ENCODE results near the gene AHI1. TPM values are rescaled to one million over a fixed set of nuclear protein-coding genes. Genes with fewer than 3 reads are reported as not detected.
"Not testable (repeated sequence)": the region's sequence is repeated elsewhere in the genome, so short reads cannot be mapped to it uniquely, and the experiment has no call there.

AHI1 gene
- total RNA-seq, 6 experiments from 2014 or later, result 14.6 to 19.1 (median 17.0) TPM

DNA sequence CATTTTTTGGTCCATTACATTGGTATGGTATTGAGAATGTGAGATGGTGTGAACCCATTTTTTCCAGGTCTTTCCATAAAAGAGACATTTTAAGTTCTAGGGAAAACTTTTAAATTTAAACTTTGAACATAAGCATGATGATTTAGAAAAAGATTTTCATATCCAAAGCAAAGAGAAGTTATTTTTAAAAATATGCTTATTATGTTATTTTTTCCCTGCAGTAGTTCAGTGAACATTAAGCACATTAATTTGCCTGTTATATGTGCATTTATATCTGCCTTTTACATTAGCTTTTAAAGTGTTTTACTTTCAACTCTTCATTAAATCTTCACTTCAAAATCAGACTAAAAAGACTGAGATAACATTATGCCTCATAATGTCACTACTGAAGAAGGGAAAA, 116.7 kb downstream of the AHI1 start:
- no peaks in the 10 kb centered on the region for H3K9me3 Mint-ChIP-seq
- no peaks in the 10 kb centered on the region; the same call in 1 of the 2 replicates for H3K27me3 Mint-ChIP-seq (ENCODE audit: insufficient read depth)
- no peak for DNase-seq
- TF ChIP-seq CTCF (IDR thresholded peaks at IDR 0.05), result no peak
- H3K4me3 Mint-ChIP-seq, result no peak overlapping the region
- H3K4me1 Mint-ChIP-seq (ENCODE audit: low read depth), result no peaks in the 10 kb centered on the region
- H3K36me3 Mint-ChIP-seq (ENCODE audit: low read depth), result no peaks in the 10 kb centered on the region
- no peak overlapping the region for H3K27ac Mint-ChIP-seq

GRCh38 chr6:135379647-135380046, 117.9 kb downstream of the AHI1 start:
- no peak for TF ChIP-seq CTCF (IDR thresholded peaks at IDR 0.05)
- Mint-ChIP-seq H3K36me3 (ENCODE audit: low read depth) (no peaks in the 10 kb centered on the region), H3K9me3 (no peaks in the 10 kb centered on the region), H3K27me3 (ENCODE audit: insufficient read depth) (no peaks in the 10 kb centered on the region; the same call in 1 of the 2 replicates), H3K4me3 (no peak overlapping the region), H3K27ac (no peak overlapping the region), H3K4me1 (ENCODE audit: low read depth) (no peaks in the 10 kb centered on the region)
- no peak for DNase-seq

GRCh38 chr6:135372758-135373157, 124.8 kb downstream of the AHI1 start:
- Mint-ChIP-seq H3K27me3 (ENCODE audit: insufficient read depth) (peaks cover 1% of the 10 kb centered on the region; the same call in 1 of the 2 replicates), H3K4me3 (no peak overlapping the region), H3K27ac (peak overlapping the region; percentile 31; the same call in 1 of the 2 replicates), H3K4me1 (ENCODE audit: low read depth) (peaks cover 22% of the 10 kb centered on the region), H3K9me3 (peaks cover 6% of the 10 kb centered on the region), H3K36me3 (ENCODE audit: low read depth) (peaks cover 24% of the 10 kb centered on the region)
- TF ChIP-seq CTCF (IDR thresholded peaks at IDR 0.05), result no peak
- peak; percentile 21 for DNase-seq

- H3K27me3 Mint-ChIP-seq (ENCODE audit: insufficient read depth); H3K4me3 Mint-ChIP-seq: not testable (repeated sequence)
Measured at GRCh38 chr6:135363622-135364021, 133.9 kb downstream of the AHI1 start.

GRCh38 chr6:135362124-135362523, 135.4 kb downstream of the AHI1 start:
- Mint-ChIP-seq H3K27me3 (ENCODE audit: insufficient read depth) (no peaks in the 10 kb centered on the region), H3K4me1 (ENCODE audit: low read depth) (peaks cover 40% of the 10 kb centered on the region), H3K9me3 (peaks cover 32% of the 10 kb centered on the region), H3K36me3 (ENCODE audit: low read depth) (peaks cover 32% of the 10 kb centered on the region), H3K4me3 (no peak overlapping the region), H3K27ac (no peak overlapping the region)
- no peak for DNase-seq
- no peak for TF ChIP-seq CTCF (IDR thresholded peaks at IDR 0.05)

More at GRCh38 chr6:135363622-135364021, 133.9 kb downstream of the AHI1 start:
- H3K27ac Mint-ChIP-seq, DNase-seq: not testable (repeated sequence)
- Mint-ChIP-seq H3K9me3 (peaks cover 45% of the 10 kb centered on the region), H3K36me3 (ENCODE audit: low read depth) (peaks cover 47% of the 10 kb centered on the region), H3K4me1 (ENCODE audit: low read depth) (peaks cover 25% of the 10 kb centered on the region)

GRCh38 chr6:135360222-135360621, 137.3 kb downstream of the AHI1 start:
- Mint-ChIP-seq H3K27me3 (ENCODE audit: insufficient read depth) (no peaks in the 10 kb centered on the region), H3K4me1 (ENCODE audit: low read depth) (peaks cover 47% of the 10 kb centered on the region), H3K4me3 (no peak overlapping the region; the same call in 1 of the 2 replicates), H3K36me3 (ENCODE audit: low read depth) (peaks cover 23% of the 10 kb centered on the region), H3K27ac (peak overlapping the region; percentile 61), H3K9me3 (peaks cover 13% of the 10 kb centered on the region)
- DNase-seq, result no peak
- no peak for TF ChIP-seq CTCF (IDR thresholded peaks at IDR 0.05)
